C4-2B (cell line): ENCODE results near the gene CHST8.

Experiments used
- H3K27ac ChIP-seq: fragments of 450-650 bp; 2 replicates; pipeline ENCODE4 v1.5.1; 2017
- ZFX ChIP-seq: fragments of 450-650 bp; IDR thresholded peaks from 2 replicates; pipeline ENCODE4 v1.6.1; 2017
- TF ChIP-seq, protein P1 (sequence below): fragments of 450-650 bp; conservative IDR thresholded peaks from 2 replicates; pipeline ENCODE4 v1.5.1; 2017; ENCODE audit warnings: mild to moderate bottlenecking

Gene CHST8

DNA sequence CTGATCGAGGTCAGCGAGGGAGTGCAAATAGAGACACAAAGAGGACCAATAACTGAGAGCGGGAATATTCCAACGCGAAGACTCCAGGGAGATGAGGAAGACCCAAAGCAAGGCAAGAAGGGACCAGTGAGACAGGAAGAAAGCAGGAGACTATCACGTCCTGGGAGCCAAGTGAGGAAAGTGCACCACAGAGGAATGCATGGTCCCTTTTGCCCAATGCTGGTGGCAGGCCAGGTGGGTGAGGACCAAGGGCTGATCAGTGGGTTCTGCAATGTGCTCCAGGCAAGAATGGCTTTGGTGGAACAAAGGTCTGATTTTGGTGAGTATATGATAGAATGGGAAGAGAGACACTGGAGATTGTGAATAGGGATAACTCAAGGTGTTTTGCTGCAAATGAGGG lies 25.4 kb downstream of the CHST8 start:
- H3K27ac ChIP-seq = no peak overlapping the region
- TF ChIP-seq ZFX = no peak
- TF ChIP-seq, protein P1, sequence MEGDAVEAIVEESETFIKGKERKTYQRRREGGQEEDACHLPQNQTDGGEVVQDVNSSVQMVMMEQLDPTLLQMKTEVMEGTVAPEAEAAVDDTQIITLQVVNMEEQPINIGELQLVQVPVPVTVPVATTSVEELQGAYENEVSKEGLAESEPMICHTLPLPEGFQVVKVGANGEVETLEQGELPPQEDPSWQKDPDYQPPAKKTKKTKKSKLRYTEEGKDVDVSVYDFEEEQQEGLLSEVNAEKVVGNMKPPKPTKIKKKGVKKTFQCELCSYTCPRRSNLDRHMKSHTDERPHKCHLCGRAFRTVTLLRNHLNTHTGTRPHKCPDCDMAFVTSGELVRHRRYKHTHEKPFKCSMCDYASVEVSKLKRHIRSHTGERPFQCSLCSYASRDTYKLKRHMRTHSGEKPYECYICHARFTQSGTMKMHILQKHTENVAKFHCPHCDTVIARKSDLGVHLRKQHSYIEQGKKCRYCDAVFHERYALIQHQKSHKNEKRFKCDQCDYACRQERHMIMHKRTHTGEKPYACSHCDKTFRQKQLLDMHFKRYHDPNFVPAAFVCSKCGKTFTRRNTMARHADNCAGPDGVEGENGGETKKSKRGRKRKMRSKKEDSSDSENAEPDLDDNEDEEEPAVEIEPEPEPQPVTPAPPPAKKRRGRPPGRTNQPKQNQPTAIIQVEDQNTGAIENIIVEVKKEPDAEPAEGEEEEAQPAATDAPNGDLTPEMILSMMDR = no peak

DNA sequence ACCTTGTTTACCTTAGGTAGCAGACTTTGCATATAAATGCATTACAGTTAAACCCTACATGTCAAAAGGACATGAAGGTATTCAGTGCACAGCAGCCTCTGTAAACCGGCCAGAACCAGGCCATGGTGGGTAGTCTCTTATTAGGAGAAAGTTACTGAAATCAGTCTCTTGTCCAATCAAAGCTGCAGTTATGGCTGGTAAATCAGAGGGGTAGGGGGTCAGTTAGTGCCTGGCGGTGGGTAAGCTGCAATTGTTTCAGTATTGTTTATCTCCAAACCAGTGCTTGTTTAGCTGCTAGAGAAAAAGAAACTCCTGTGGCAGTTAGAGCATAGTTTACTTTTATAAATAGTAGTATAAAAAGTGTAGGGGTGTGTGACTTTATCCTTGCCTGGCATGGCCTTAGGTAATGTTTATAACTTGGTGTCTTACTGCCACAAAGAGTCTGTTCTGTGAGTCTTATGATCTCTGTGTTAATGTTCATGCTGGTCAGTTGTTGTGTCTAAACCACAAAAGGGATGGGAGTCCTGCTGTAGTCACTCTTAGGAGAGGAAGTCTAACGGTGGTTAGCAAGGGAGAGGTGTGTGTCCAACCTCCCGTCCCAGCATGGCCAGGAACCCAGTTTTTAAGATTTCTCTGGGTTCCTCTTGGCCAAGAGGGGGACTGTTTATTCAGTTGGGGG lies 28.0 kb downstream of the CHST8 start:
- TF ChIP-seq ZFX = no peak
- TF ChIP-seq, protein P1 = no peak
- no peak overlapping the region for H3K27ac ChIP-seq

DNA sequence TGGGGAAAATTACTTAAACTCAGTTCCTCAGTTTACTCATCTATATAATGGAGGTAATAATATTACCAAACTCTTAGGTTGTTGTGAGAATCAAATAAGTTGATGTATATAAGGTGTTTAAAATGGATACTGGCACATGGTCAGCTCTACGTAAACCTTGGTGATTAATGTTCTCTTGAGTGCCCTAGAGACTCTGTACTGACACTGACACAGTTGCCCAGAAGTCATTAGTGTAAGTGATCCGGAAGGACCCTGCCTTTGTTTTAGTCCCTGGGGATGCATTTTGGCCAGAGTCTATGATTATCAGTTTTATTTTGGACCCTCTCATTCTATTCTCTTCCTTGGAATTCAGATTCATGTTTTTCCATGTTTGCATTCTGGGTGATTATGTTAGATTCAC lies 31.9 kb downstream of the CHST8 start:
- H3K27ac ChIP-seq = no peak overlapping the region
- TF ChIP-seq ZFX = no peak
- TF ChIP-seq, protein P1 = no peak

DNA sequence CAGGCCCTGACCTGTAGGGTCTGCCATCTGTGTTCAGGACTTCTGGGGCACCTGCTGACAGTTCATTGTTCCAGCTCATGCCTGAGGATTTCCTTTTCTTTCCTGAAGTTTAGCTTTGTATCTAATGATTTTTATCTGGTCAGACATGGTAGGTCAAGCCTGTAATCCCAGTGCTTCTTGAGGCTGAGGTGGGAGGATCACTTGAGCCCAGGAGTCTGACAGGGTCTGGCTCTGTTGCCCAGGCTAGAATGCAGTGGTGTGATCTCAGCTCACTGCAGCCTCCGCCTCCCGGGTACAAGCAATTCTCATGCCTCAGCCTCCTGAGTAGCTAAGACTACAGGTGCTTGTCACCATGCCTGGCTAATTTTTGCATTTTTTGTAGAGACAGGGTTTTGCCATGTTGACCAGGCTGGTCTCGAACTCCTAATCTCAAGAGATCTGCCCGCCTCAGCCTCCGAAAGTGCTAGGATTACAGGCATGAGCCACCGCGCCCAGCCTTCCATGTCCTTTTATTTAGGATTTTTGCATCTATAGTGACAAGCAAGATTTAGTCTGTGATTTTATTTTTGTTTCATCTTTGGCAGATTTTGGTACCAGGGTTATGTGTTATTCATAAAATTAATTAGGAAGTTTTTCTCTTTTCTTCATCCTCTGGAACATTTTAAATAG lies 33.2 kb downstream of the CHST8 start:
- TF ChIP-seq ZFX = no peak
- TF ChIP-seq, protein P1 = no peak
- H3K27ac ChIP-seq = no peak overlapping the region

DNA sequence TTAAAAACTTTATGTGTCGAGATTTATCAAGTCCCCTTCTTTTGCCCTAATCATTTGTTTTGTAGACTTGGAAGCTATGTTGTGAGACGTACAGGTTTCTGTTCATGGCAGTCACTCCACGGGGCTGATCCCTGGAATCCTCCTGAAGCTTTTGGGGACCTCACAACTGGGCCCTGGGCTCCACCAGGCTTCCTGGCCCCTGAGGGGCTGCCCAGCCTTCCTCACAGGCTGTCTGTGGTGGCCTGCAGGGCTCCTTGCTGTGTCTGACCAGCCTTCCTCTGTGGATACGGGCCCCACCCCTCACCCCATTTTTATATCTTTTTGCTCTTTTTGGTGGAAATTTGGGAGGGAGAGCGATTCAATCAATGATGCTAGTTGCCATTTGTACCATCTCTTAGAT lies 38.1 kb downstream of the CHST8 start:
- TF ChIP-seq ZFX = no peak
- TF ChIP-seq, protein P1 = no peak
- no peak overlapping the region for H3K27ac ChIP-seq

DNA sequence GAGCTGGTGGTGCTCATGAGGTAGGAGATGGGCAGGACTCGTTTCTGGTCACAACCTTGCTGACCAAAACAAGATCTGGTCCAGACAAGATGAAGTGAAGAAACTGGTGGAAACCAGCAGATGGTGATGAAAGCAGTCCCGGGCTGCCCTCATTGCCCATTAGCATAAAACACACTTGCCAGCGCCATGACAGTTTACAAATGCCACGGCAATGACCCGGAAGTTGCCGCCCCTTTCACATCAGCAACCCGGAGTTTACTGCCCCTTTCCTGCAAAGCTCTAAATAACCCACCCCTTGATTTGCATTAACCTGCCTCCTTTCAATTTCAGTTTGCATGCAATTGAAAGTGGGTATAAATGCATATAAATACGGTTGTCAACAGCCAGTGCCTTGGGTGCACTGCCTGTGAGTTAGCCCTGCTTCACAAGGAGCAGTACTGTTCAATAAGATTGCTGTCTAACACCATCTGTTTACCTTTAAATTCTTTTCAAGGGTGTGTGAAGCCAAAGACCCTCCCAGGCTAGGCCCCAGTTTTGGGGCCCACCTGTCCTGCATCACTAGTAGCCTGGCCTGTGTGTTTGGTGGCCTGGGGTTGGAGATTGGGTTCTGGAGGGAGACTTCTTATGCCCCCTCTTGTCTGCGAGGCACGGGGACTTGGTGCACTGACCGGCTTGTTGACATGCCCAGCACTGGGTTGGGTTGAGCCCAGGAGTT lies 38.8 kb downstream of the CHST8 start:
- no peak for TF ChIP-seq ZFX
- TF ChIP-seq, protein P1 = no peak
- H3K27ac ChIP-seq = no peak overlapping the region

DNA sequence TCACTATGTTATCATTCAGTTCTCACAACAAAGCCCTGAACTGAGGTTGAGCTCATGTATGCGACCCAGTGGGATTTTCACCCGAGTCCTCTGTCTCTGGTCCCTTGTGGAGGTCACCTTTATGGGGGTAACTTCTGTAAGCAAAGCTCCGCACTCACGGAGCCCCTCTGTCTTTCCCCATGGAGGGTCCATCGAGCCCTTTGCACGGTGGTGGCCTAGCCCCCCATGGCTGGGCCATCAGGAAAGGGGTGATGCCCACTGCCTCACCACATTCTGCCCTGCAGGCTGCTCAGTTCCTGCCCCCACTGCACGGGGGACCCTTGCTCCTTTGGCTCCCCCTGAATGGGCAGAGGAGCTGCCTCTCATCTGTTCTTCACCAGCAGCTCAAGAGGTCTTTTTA lies 39.6 kb downstream of the CHST8 start:
- no peak overlapping the region for H3K27ac ChIP-seq
- TF ChIP-seq, protein P1 = no peak
- TF ChIP-seq ZFX = no peak
